Thyroid gland (tissue), 4 donors: Measurements from ENCODE around the gene LAMA3.

Experiments
- POLR2A ChIP-seq, 2 donors: fragments of 450-650 bp; IDR thresholded peaks; one replicate each; pipeline ENCODE4 v1.6.1; 2017; ENCODE audit warnings: antibody characterized with exemption in 2 of 2, mild to moderate bottlenecking in 2 of 2, moderate library complexity in 1 of 2
- TF ChIP-seq, protein P1 (sequence below), 6 experiments: fragments of 200-600 bp in 3 of 6; fragments of 450-650 bp in 3 of 6; sonication (generic) in 3 of 6; IDR thresholded peaks; one replicate each; pipeline ENCODE4 v1.5.1; 2016 to 2019; ENCODE audit warnings: antibody characterized with exemption in 6 of 6, mild to moderate bottlenecking in 2 of 6, inconsistent platforms in 1 of 6, moderate library complexity in 1 of 6

DNA sequence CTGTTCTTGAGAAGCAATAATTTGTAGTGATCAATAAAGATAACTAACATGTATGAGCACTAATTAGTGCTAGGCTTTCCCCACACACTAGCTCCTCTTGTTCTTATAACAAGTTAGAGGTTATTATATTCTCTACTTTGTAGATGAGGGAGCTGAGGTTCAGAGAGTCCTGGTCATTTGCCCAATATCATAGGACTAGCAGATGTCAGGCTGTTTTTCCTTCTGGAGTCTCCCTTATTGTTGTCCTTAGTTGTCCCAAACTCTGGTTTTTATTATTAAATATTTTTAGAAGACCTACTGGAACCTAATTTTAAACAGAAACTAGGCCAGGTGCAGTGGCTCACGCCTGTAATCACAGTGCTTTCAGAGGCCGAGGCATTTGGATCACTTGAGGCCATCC lies 308.8 kb downstream of the LAMA3 start:
- TF ChIP-seq, protein P1, sequence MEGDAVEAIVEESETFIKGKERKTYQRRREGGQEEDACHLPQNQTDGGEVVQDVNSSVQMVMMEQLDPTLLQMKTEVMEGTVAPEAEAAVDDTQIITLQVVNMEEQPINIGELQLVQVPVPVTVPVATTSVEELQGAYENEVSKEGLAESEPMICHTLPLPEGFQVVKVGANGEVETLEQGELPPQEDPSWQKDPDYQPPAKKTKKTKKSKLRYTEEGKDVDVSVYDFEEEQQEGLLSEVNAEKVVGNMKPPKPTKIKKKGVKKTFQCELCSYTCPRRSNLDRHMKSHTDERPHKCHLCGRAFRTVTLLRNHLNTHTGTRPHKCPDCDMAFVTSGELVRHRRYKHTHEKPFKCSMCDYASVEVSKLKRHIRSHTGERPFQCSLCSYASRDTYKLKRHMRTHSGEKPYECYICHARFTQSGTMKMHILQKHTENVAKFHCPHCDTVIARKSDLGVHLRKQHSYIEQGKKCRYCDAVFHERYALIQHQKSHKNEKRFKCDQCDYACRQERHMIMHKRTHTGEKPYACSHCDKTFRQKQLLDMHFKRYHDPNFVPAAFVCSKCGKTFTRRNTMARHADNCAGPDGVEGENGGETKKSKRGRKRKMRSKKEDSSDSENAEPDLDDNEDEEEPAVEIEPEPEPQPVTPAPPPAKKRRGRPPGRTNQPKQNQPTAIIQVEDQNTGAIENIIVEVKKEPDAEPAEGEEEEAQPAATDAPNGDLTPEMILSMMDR (IDR thresholded peaks at IDR 0.05): no peak
- TF ChIP-seq POLR2A (IDR thresholded peaks at IDR 0.05): no peak
